Eye (tissue), 1 donor: ENCODE measurements around the gene ZNF714.
"Not testable (repeated sequence)": the region's sequence is repeated elsewhere in the genome, so short reads cannot be mapped to it uniquely, and the experiment has no call there.

Experiments
- DNase-seq: peaks from one replicate; pipeline ENCODE4 v3.0.0-alpha.2; 2015

ZNF714 gene

DNA sequence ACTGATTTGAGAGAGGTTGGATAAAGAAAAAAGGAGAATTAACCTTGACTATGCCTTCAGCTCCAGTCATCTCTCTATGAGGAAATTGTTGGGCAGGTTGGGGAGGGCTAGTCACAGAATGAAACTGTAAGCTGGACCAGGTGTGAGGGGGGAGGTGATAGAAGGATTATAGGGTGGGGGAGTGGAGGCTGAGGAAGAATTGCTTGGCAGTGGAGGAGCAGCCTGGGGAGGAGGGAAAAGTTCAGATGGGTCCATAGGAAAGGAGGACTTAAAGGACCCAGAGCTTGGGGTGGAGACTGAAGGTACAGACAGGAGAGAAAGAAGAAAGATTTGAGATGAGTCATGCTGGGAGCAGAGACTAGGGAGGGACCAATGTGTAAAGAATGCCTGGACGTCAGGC is 51.6 kb downstream of the ZNF714 start:
- no peak for DNase-seq

DNA sequence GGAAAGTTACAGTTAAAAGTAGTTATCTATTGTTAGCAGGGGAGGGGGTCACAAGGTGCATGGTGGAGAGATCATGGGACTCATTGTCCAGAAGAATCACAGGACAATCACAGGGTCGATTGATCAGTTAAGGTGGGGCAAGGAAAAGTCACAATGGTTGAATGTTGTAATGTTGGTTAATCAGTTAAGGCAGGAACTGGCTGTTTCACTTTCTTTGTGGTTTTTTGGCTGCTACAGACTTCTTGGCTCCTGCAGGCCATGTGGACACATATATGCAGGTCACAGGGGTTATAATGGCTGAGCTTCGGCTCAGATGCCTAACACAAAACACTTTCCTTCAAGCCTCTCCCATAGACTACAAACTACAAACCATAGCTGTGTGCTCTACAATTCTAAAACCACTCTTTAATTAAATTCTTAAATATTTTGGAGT is 52.9 kb downstream of the ZNF714 start:
- DNase-seq, result no peak

DNA sequence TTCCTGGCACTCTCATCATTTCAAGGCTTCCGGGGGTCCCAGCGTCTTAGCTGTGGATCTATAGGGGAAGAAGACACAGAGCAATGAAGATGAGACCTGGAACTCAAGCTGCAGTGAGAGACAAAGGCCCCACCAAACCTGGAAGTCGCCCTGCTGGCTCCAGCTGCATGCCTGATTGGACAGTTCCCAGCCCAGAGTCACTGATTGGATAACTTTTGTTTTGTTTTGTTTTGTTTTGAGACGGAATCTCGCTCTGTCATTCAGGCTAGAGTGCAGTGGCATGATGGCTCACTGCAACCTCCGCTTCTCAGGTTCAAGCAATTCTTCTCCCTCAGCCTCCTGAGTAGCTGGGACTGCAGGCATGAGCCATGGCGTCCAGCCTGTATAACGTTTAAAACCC is 53.4 kb downstream of the ZNF714 start:
- no peak for DNase-seq

DNA sequence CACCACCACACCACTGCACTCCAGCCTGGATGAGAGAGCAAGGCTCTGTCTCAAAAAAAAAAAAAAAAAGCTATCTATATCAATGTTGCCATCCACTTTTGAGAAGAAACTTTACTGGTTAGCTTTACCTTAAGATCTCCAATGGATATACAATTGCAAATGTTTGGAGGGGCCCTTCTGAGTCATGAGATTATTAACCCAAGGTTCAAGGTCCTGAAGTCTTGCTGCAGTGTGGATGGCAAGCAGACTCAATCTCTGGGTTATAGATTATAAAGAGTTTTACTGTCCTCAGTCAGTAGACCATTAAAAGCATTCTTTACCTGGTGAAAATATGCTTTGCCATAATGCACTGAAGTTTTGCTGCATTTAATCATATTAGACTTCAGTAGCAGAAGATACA is 56.1 kb downstream of the ZNF714 start:
- DNase-seq, result no peak

DNA sequence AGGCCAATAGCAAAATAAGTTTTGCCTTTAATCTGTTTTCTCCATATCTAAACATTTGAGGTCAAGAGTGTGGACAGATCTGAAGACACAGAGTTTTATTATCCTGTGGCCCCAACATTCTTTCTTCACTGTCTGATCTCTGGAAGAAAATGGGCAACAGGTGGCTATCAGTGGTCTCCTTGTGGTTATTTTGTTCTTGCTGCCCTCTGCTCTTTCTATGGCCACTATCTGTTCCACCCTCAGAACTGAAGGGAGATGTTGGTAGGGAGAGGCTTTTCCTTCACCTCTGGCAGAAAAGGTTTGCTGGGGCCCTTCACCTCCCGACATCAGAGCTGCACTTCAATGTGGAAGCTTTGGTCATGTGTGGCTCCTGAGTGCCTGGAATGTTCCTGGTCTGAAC is 59.0 kb downstream of the ZNF714 start:
- DNase-seq, result not testable (repeated sequence)

DNA sequence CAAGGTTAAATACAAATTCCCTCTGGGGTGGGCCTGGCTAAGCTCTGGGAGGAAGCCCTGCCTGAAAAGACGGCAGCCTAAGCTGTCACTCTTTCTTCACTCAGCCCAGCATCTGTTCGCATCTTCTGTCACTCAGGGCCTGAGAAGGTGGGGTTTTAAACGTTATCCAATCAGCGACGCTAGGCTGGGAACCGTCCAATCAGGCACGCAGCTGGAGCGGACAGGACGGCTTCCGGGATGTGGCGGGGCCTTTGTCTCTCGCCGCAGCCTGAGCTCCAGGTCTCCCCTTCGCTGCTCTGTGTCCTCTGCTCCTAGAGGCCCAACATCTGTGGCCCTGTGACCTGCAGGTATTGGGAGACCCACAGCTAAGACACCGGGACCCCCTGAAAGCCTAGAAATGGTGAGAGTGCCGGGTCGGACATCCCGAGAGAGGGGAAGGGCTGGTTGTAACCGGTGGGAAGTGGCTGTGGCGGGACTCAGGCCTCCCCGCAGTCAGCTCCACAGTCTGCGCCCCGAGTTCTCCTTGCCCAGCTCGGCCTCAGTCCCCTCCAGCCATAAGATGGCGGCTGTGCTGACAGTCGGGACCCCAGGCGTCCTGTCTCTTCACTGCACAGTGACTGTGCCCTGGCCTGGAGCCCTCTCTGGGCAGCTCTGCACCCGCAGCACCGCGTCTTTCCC is 59.9 kb downstream of the ZNF714 start, which contains the start of gene ZNF431:
Gene ZNF431 (plus strand): TSS at position 254 of the 678 bp plus-strand sequence. CDS start 144 bp downstream, at position 398.
- DNase-seq, result peak; percentile 98

DNA sequence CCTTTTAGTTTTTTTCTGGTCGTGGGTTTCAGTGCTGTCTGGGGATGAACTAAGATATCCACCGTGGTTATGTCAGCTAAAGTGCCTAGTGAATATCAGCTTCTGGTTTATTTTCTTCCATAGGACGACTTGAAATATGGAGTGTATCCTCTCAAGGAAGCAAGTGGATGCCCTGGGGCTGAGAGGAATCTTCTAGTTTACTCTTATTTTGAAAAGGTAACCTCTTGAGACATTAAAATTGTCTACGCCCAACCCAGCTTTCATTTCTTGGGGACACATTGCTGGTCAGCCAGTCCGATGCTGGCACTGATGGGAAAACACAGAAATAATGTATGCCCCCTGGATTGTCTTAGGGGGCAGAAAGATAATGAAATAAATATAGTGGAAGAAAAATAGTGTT is 61.4 kb downstream of the ZNF714 start:
- DNase-seq, result no peak

DNA sequence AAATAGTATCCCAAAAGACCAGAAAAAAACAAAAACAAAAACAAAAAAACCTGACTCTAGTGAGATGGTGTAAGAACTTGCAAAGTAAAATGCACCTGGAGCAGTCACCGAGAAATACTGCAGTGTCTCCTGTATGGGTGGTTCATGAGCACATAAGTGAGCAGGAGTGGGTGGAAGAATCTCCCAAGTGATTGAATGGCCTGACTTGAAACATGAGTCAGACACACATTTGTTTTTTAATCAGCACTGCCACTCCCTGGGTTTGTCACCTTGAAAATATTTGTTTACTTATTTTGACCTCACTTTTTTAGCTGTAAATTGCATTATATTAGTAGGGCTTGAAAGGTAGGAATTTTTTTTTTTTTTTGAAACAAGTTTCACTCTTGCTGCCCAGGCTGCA is 61.9 kb downstream of the ZNF714 start:
- no peak for DNase-seq

DNA sequence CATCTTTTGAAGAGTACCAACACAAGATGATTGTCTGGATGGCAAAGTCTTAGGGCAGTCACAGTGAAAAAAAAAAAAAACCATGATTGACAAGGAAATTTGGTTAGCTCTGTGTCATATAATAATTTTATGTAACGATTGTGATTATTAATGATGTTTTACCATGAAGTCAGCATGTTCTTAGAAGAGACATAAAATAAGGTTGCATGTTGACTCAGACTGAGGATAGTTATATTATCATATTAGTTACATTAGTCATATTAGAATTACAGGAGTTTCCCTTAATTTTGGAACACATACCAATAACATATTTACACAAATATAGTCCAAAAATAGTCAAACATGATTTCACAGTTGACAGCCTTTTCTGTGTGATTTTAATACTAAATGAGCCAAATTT is 65.5 kb downstream of the ZNF714 start:
- DNase-seq, result no peak

DNA sequence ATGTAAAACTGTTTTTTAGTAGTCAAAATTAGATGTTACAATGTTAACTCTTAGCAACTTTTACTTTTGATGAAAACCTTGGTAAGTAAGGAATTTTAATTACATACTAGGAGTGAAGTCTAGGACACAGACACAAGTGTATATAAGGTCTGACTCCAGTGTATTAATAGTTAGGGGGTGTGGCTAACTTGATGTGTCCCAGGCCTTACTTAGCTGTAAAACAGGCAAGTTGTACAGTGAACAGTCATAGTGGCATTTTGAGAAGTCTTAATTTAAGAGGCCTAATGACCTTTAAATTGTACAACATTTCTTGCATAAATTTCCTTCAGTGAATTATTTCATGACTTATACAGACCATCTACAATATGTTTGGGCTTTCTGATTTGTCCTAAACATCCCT is 66.7 kb downstream of the ZNF714 start:
- no peak for DNase-seq

DNA sequence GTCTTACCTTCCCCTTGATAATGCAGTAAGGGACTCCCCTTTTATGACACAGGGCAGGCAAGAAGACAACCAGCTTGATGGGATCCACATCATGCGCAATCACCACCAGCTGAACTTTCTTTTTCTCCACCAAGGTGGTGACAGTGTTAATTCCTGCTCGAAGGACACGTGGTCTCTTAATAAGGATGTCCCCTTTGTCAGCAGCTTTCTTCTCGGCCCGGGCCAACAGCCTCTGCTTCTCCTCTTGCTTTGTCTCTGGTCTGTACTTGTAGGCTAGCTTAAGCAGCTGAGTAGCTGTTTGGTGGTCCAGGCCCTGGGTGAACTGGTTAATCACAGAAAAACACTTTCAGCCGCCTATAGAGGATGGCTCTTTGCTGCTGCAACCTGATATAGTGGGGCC is 67.9 kb downstream of the ZNF714 start:
- no peak for DNase-seq

DNA sequence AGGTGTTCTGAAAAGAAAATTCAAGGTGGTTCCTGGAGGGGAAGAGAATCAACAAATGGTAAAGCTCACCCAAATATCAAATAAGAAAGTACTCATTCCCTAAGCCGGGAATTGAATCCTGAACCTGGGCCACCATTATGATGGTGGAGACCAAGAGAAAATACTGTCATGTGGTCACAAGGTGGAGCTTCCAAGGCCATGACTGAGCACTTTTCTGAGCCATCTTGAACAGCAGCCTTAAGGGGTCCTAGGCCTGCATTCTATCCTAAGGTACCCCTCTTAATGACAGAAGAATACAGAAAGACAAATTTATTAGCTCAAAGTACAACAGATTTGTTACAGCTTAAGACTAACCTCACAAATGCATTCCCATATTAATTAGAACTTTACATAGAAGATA is 69.5 kb downstream of the ZNF714 start:
- DNase-seq, result no peak

DNA sequence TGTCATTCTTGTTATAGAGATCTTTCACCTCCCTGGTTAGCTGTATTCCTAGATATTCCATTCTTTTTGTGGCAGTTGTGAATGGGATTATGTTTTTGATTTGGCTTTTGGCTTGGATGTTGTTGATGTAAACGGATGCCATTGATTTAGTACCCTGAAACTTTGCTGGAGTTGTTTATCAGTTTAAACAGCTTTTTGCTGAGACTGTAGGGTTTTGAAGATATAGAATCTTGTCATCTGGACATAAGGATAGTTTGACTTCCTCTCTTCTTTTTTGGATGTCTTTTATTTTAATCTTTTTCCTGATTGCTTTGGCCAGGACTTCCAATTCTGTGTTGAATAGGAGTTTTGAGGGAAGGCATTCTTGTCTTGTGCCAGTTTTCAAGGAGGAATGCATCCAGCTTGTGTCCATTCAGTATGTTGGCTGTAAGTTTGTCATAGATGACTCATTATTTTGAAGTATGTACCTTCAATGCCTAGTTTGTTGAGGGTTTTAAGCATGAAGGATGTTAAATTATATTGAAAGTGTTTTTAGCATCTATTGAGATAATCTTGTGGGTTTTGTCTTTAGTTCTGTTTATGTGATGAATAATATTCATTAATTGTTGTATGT is 76.6 kb downstream of the ZNF714 start:
- DNase-seq, result no peak

DNA sequence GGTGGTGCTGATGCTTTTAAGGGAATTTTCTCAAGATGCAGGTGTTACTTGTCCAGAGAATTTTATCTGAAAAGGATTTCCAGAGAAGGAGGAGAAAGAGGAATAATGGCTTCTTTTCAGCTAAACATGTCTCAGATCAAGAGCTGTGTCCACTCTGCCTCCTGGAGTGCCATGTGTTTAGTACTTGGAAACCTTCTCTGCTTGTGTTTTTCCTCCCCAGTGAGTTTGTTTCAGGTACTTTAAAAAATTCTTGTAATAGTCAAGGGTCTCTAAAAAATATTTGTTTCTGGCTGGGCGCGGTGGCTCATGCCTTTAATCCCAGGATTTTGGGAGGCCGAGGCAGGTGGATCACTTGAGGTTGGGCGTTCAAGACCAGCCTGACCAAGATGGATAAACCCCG is 82.5 kb downstream of the ZNF714 start:
- DNase-seq, result no peak

DNA sequence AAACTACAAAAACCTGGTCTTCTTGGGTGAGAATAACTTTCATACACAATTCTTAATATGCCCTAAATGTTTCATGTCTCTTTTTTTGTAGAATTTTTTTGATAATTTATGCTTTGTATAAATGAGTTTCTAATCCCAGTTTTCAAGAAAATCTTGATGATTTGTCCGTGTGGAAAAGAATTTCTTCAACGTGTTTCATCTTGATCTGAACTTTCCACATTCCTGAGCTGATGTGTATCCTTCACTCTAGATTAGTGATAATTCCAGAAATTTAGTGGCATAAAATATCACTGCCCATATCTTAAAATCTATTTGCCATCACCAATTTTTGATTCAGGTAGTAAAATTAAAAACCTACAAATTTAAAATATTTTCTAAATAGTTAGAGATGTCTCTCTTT is 84.4 kb downstream of the ZNF714 start:
- DNase-seq, result no peak
